ENCODE data around the gene DLAT.
"Not testable (repeated sequence)": the region's sequence is repeated elsewhere in the genome, so short reads cannot be mapped to it uniquely, and the experiment has no call there.

GRCh38 chr11:111996669-111997068, 28.5 kb upstream of the DLAT start:
- TF ChIP-seq CTCF (IDR thresholded peaks at IDR 0.05): peak in 10 of 12 donors; percentile 23 to 59 (median 47)
- TF ChIP-seq POLR2A (IDR thresholded peaks at IDR 0.05): not testable (repeated sequence)

Data from heart left ventricle (tissue), 13 donors.